HG03442 (cell line): Measurements from ENCODE around the gene DCTN5.

Experiments used
- ATAC-seq: cut with Tn5 transposase; IDR thresholded peaks from one replicate; pipeline ENCODE4 v1.9.1; 2021; ENCODE audit warnings: mild to moderate bottlenecking, moderate library complexity; ENCODE audit not compliant: unreplicated experiment

The DCTN5 gene

DNA sequence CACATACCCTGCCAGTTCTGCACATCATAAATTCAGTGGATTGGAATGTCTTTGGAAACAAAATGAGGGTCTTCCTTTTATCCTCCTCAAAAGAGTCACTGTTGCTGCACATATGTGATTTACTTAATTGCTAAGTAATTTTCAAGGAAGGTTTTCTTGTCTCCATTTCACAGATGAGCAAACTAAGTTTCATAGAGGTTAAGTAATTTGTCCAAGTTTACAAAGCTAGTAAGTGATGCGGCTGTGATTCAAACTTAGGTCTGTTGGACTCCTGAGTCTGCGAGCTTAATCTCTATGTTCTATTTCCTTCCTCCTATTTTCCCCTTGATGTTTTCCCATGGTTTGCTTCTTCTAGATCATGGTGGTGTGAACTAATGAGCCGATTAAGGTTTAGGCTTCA lies 85.4 kb downstream of the DCTN5 start:
- ATAC-seq, result no peak
